ENCODE results near the gene GRAMD2A. TPM values are rescaled to one million over a fixed set of nuclear protein-coding genes. Genes with fewer than 3 reads are reported as not detected.
A peak's percentile ranks its signal among the peaks of the same experiment; 100 is the strongest.

The GRAMD2A gene
- total RNA-seq, 1 experiment from 2014 or later: 1.3 TPM

GRCh38 chr15:72236381-72237003 is 38.9 kb upstream of the GRAMD2A start:
- no peaks in the 10 kb centered on the region for H4K20me1 ChIP-seq (ENCODE audit: control insufficient read depth, insufficient read depth, insufficient read length)
- no peak overlapping the region for H4K8ac ChIP-seq (replicated peaks; ENCODE audit: insufficient read length, low read depth, low read length)
- WGBS (ENCODE audit: extremely low coverage, insufficient read length, low lambda C conversion rate): no CpG with 5 or more reads among the region's 2 CpGs
- H3T11ph ChIP-seq (ENCODE audit: low read length): no peak overlapping the region
- Mint-ChIP-seq H3K27ac (peak overlapping the region in 1 of 3 experiments; percentile 21; a peak in 1 of 7 replicates), H3K36me3 (ENCODE audit: insufficient read depth in 1 of 3, low read depth in 3 of 3) (peaks cover 10 to 18% (median 17%) of the 10 kb centered on the region in 3 experiments; a peak in 6 of 7 replicates), H3K27me3 (ENCODE audit: low read depth) (peaks cover 94% of the 10 kb centered on the region), H3K4me3 (no peak overlapping the region), H3K4me1 (peaks cover 18 to 22% of the 10 kb centered on the region in 2 experiments), H3K9me3 (no peaks in the 10 kb centered on the region)
- no peak overlapping the region for H2BK12ac ChIP-seq (ENCODE audit: insufficient read length, low read depth, low read length)
- H2BK120ac ChIP-seq (ENCODE audit: low read depth, low read length, poor library complexity, severe bottlenecking): no peak overlapping the region
- TF ChIP-seq, protein P1, sequence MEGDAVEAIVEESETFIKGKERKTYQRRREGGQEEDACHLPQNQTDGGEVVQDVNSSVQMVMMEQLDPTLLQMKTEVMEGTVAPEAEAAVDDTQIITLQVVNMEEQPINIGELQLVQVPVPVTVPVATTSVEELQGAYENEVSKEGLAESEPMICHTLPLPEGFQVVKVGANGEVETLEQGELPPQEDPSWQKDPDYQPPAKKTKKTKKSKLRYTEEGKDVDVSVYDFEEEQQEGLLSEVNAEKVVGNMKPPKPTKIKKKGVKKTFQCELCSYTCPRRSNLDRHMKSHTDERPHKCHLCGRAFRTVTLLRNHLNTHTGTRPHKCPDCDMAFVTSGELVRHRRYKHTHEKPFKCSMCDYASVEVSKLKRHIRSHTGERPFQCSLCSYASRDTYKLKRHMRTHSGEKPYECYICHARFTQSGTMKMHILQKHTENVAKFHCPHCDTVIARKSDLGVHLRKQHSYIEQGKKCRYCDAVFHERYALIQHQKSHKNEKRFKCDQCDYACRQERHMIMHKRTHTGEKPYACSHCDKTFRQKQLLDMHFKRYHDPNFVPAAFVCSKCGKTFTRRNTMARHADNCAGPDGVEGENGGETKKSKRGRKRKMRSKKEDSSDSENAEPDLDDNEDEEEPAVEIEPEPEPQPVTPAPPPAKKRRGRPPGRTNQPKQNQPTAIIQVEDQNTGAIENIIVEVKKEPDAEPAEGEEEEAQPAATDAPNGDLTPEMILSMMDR (conservative IDR thresholded peaks at IDR 0.05): no peak
- no peak overlapping the region for H2AFZ ChIP-seq (ENCODE audit: low read length)
- H3K56ac ChIP-seq (ENCODE audit: insufficient read length, low read depth, low read length): no peak overlapping the region
- H2BK20ac ChIP-seq (ENCODE audit: low read depth, low read length, poor library complexity, severe bottlenecking): no peak overlapping the region
- H3K79me2 ChIP-seq (ENCODE audit: insufficient read depth, low read length): no peaks in the 10 kb centered on the region
- H3K14ac ChIP-seq (ENCODE audit: insufficient read depth, low read length): no peak overlapping the region
- H3K9me3 ChIP-seq (ENCODE audit: control insufficient read depth, low read depth, low read length): no peaks in the 10 kb centered on the region
- no peaks in the 10 kb centered on the region for H3K79me1 ChIP-seq (ENCODE audit: insufficient read depth, low read depth, low read length, poor library complexity, severe bottlenecking)
- H4K5ac ChIP-seq (ENCODE audit: insufficient read length, low read depth, low read length): no peak overlapping the region
- H3K27me3 ChIP-seq (ENCODE audit: insufficient read depth, low read length): no peaks in the 10 kb centered on the region; the same call in 1 of the 2 replicates
- H3K4me2 ChIP-seq (ENCODE audit: insufficient read depth, insufficient read length, low read length): peak overlapping the region; percentile 44
- peaks cover 6% of the 10 kb centered on the region for H3K23me2 ChIP-seq (ENCODE audit: insufficient read length, low read depth, low read length, poor library complexity, severe bottlenecking)
- no peak overlapping the region for H3K23ac ChIP-seq (ENCODE audit: insufficient read length, low read depth, low read length)
- no peak overlapping the region for H2AK5ac ChIP-seq (ENCODE audit: insufficient read length, low read length)
- H3K9ac ChIP-seq (ENCODE audit: extremely low read depth, insufficient read length, low read length): no peak overlapping the region
- no peak overlapping the region for H3K4ac ChIP-seq (ENCODE audit: low read depth, low read length)
- no peak for DNase-seq
- no peak overlapping the region for H3K18ac ChIP-seq (ENCODE audit: insufficient read length, low read depth, low read length)
- no peak overlapping the region for H4K91ac ChIP-seq (ENCODE audit: insufficient read length, low read depth, low read length)
- no peak overlapping the region for H3K27ac ChIP-seq (ENCODE audit: insufficient read length, low read depth, low read length)
- no peak overlapping the region for H2BK15ac ChIP-seq (ENCODE audit: low read depth, low read length)
- peaks cover 13% of the 10 kb centered on the region; the same call in 1 of the 2 replicates for H3K4me1 ChIP-seq (ENCODE audit: insufficient read depth, low read length)
- H2BK5ac ChIP-seq (ENCODE audit: insufficient read length, low read length): no peak overlapping the region
